HG03342 (cell line): ENCODE data around the gene CRIP2.

ENCODE experiments used
- ATAC-seq: cut with Tn5 transposase; IDR thresholded peaks from one replicate; pipeline ENCODE4 v1.9.1; 2021; ENCODE audit warnings: mild to moderate bottlenecking, moderate library complexity; ENCODE audit not compliant: unreplicated experiment

CRIP2 gene

DNA sequence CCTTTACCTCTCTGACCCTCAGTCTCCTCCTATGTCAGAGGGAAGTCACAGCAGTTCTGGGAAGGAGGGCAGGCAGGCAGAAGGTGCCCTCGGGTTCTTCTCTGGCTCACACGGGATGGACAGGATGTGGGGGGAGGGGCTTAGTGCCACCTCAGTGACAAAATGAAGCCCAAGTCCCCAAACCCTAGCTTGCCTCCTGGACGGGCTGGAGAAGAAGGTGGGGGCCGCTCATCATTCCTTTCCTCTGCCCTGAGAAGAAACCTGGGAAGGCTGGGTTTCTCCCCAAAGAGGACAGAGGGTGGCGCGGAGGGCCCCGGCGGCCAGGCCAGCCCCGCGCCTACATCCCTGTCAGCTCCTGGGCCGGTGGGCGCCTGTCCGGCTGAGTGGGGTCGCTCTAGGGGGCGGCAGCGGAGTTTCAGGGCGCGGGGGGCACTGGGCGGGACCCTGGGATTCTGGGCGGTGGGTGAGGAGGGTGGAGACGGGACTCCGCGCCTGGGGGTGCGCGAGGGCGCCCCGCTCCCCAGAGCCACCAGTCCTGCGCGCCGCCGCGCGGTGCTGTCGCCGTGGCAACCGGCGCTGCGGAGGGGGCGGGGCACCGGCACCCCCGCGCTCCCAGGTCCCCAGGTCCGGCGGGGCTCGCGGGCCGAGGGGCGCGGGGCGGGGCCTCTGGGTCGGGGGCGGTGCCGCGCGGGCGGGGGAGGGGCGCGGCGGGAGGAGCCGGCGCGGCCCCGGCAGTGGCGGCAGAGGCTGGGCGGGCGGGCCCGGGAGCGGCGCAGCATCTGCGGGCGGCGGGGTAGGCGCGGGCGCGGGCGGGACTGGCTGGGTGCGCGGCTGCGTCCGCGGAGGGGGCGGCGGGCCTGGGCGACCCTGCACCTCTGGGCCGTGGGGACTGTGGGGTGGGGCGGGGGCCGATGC lies 51.5 kb downstream of the CRIP2 start, which contains the start of gene TMEM121:
TMEM121 (plus strand) TSS at position 723 of the 915 bp plus-strand sequence. CDS start 2,252 bp downstream, outside the sequence.
- no peak for ATAC-seq

DNA sequence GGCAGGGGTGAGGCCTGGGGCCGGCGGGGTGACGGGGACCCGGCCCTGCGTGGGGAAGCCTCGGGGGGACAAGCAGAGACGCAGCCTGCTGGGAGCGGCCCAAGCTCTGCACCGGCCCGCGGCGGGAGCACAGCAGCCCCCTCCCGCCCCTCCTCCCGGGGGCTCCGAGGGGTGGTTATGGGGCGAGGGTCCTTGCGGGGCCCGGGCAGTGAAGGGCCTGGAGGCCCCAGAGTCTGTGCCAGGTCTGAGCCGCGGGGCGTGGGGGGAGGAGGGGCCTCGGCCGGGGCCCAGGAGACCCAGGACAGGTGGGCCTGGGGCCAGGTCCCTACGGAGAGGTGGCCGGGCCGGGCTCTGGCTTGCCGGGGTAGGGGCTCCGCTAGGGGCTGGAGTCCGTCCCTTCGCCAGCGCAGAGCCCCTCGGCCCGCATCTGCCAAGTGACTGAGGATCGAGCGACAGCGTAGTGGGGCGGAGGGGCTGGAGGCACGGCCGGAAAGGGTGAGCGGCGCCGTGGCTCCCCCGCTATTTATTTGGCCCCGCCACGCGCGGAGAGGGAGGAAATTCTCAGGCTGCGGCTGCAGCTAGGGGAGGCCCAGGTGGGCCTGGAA lies 52.3 kb downstream of the CRIP2 start:
- no peak for ATAC-seq

DNA sequence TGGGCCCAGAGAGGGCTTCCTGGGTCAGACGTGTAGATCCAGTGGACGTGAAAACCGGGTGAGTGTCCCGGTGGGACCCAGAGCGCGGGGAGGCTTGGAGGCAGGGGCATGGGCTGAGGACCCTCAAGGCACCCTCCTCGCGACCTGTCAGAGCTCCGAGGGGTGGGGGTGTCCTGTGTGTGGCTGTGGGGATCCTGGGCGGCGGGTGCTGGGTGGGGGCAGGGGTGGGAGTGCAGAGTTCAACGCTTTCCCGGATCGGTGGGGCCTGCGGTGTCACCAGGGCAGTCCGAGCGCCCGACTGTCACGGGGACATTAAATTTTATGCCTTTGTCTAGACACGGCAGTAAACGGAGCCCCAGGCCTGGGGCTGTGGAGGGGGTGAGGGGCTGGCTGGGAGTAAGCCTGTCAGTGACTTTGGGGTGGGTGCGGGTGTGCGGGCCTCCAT lies 52.8 kb downstream of the CRIP2 start:
- ATAC-seq = no peak

DNA sequence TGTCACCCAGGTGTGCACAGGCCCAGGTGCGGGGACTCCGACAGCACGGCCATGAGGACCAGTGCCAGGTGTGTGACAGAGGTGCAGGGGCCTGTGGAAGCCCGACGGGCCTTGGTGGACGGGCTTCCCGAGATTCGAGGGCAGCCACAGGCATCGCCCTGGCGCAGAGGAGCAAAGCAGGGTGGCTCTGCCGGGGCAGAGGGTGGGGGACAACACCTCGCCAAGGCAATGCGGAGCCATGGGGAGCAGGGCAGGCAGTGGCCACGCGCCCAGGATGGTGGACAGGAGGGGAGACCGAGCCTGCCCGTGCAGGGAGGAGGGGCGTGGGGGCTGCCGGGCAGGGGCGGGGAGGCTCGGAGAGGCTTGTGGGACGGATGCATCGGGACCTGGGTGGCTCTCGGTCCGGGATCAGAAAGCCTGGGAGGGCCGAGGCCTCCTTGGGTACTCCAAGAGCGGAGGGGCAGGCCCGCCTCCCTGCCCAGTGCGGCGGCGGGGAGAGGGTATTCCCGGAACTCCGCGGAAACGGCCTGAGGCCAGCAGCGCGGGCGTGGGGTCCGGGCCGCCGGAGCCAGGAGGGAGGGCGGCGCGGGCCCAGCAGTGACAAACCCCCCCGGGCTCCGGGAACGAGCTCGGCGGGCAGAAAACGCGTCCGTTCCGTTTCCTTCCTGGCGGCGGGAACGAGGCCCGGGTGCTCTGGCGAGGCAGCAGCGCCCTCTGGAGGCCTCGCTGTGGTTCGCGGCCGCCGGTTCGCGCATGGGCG lies 53.4 kb downstream of the CRIP2 start:
- ATAC-seq = no peak

DNA sequence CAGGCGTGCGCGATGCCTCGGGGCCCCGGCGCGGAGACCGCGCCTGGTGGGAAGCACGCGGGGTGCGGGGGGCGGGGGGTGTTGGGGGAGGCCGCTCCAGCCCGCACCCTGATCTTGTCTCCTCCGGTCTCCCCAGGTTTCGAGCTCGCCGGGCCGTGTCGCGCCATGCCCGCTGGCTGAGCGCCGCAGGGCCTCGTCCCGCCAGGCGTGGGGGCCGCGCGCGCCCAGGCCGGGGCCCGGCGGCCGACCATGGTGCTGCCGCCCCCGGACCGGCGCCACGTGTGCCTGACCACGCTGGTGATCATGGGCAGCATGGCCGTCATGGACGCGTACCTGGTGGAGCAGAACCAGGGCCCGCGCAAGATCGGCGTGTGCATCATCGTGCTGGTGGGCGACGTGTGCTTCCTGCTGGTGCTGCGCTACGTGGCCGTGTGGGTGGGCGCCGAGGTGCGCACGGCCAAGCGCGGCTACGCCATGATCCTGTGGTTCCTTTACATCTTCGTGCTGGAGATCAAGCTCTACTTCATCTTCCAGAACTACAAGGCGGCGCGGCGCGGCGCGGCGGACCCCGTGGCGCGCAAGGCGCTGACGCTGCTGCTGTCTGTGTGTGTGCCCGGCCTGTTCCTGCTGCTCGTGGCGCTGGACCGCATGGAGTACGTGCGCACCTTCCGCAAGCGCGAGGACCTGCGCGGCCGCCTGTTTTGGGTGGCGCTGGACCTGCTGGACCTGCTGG lies 54.1 kb downstream of the CRIP2 start:
- no peak for ATAC-seq

DNA sequence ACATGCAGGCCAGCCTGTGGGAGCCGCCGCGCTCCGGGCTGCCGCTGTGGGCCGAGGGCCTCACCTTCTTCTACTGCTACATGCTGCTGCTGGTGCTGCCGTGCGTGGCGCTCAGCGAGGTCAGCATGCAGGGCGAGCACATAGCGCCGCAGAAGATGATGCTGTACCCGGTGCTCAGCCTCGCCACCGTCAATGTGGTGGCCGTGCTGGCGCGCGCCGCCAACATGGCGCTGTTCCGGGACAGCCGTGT lies 54.6 kb downstream of the CRIP2 start:
- ATAC-seq = no peak
